Fibroblast of lung (primary cell): ENCODE results near the gene ARRDC2. TPM values are rescaled to one million over a fixed set of nuclear protein-coding genes. Genes with fewer than 3 reads are reported as not detected.

Experiments
- DNase-seq, 2 donors: peaks; one replicate each; pipeline versions ENCODE4 v3.0.0 to v3.0.0-alpha.2; 2010; ENCODE audit warnings: low read depth in 2 of 2
- H2AFZ ChIP-seq: 2 replicates; pipeline ENCODE4 v1.5.1; 2012; ENCODE audit warnings: low read length, control low read depth, inconsistent platforms
- H3K27ac ChIP-seq: 2 replicates; pipeline ENCODE4 v1.5.1; 2011; ENCODE audit warnings: low read length, control low read depth; ENCODE audit not compliant: insufficient read depth
- H3K27me3 ChIP-seq: 2 replicates; pipeline ENCODE4 v1.5.1; 2011; ENCODE audit warnings: mild to moderate bottlenecking, low read length; ENCODE audit not compliant: control insufficient read depth, insufficient read depth
- H3K36me3 ChIP-seq: 2 replicates; pipeline ENCODE4 v1.5.1; 2011; ENCODE audit warnings: low read length; ENCODE audit not compliant: control insufficient read depth, insufficient read depth
- H3K4me1 ChIP-seq: 2 replicates; pipeline ENCODE4 v1.5.1; 2011; ENCODE audit warnings: low read length; ENCODE audit not compliant: control insufficient read depth, insufficient read depth; ENCODE audit errors: extremely low read depth
- H3K4me2 ChIP-seq: 2 replicates; pipeline ENCODE4 v1.5.1; 2011; ENCODE audit warnings: low read length, control low read depth; ENCODE audit not compliant: insufficient read depth; ENCODE audit errors: extremely low read depth
- H3K4me3 ChIP-seq, 4 experiments: fragments of 200-600 bp in 1 of 4; sonication (generic) in 1 of 4; replicated peaks in 1 of 4; 2 replicates each; pipeline ENCODE4 v1.5.1; 2011 to 2016; ENCODE audit warnings: low read length in 4 of 4, low read depth in 3 of 4, mild to moderate bottlenecking in 3 of 4, control low read depth in 2 of 4, inconsistent platforms in 1 of 4, mixed read lengths in 1 of 4; ENCODE audit not compliant: insufficient read depth in 1 of 4; ENCODE audit errors: control extremely low read depth in 1 of 4
- H3K79me2 ChIP-seq: 2 replicates; pipeline ENCODE4 v1.5.1; 2012; ENCODE audit warnings: mild to moderate bottlenecking, low read length, inconsistent platforms; ENCODE audit not compliant: control insufficient read depth, insufficient read depth
- H3K9ac ChIP-seq: 2 replicates; pipeline ENCODE4 v1.5.1; 2011; ENCODE audit warnings: mild to moderate bottlenecking, low read length, control low read depth; ENCODE audit not compliant: insufficient read depth
- H3K9me3 ChIP-seq: 2 replicates; pipeline ENCODE4 v1.5.1; 2012; ENCODE audit warnings: low read depth, low read length; ENCODE audit not compliant: control insufficient read depth, insufficient read depth
- H4K20me1 ChIP-seq: 2 replicates; pipeline ENCODE4 v1.5.1; 2011; ENCODE audit warnings: low read length; ENCODE audit not compliant: control insufficient read depth, insufficient read depth; ENCODE audit errors: extremely low read depth
- EZH2 ChIP-seq: IDR thresholded peaks from 2 replicates; pipeline ENCODE4 v1.5.1; 2012; ENCODE audit warnings: low read length, control low read depth, mild to moderate bottlenecking; ENCODE audit errors: missing control alignments
- polyA plus RNA-seq, 2 donors: library from polyadenylated mRNA; depleted of rRNA in 1 of 2; stranded (reverse) in 1 of 2; unstranded in 1 of 2; fragments of >200 nt; gene quantifications; 2 replicates each; pipeline ENCODE4 v1.2.1, GENCODE V29; 2011 to 2012; ENCODE audit warnings: missing spikeins in 1 of 2
- total RNA-seq: library from RNA; depleted of rRNA; stranded (reverse); fragments of >200 nt; gene quantifications from 2 replicates; pipeline ENCODE4 v1.2.1, GENCODE V29; 2014
- TF ChIP-seq, protein P1 (sequence below), 2 donors: IDR thresholded peaks in 1 of 2; conservative IDR thresholded peaks in 1 of 2; 1 replicate in 1 of 2; 2 replicates in 1 of 2; pipeline ENCODE4 v1.5.1; 2011 to 2012; ENCODE audit warnings: low read length in 2 of 2, control low read depth in 1 of 2, inconsistent platforms in 1 of 2, low read depth in 1 of 2, mild to moderate bottlenecking in 1 of 2

ARRDC2 gene
- total and polyA plus RNA-seq, 2 donors (not counting 1 experiment from before 2014, with no cell fraction given): 3.0 to 9.1 TPM

DNA sequence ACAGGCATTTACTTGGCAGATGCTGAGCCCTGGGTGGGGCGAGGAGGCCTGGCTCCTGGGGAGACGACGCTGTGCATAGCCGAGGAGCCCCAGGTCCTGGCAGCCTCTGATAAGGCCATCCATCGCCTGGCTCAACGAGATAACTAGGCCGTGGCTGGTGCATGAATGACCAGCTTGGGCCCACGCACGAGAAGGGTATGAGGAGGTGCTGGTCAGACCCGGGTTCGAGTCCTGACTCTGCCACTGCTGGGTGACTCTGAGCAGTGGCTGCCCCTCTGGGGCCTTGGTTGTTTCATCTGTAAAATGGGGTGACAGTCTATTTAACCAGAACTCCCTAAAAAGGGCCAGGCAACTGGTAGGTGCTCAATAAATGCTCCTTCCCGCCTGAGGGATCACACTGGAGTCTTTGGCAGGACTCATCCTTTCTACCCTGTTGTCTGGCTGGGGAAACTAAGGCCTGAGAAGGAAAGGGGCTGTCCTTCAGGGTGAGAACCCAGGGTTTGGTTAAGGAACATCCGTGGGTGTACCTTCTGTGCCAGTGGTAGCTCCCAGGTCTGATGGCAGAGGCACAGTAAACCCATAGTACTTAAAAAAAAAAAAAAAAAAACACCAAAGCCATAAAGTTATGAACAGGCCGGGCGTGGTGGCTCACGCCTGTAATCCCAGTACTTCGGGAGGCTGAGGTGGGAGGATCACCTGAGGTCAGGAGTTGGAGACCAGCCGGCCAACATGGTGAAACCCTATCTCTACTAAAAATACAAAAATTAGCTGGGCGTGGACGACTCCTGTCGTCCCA is 8.1 kb upstream of the ARRDC2 start:
- Histone ChIP-seq H4K20me1 (no peaks in the 10 kb centered on the region), H3K9ac (no peak overlapping the region), H3K27me3 (no peaks in the 10 kb centered on the region), H2AFZ (no peak overlapping the region), H3K4me3 (no peak overlapping the region), H3K4me2 (no peak overlapping the region), H3K79me2 (no peaks in the 10 kb centered on the region), H3K9me3 (no peaks in the 10 kb centered on the region), H3K36me3 (no peaks in the 10 kb centered on the region), H3K27ac (no peak overlapping the region), H3K4me1 (peaks cover 2% of the 10 kb centered on the region)
- DNase-seq: no peak
- no peak for TF ChIP-seq EZH2
- TF ChIP-seq, protein P1, sequence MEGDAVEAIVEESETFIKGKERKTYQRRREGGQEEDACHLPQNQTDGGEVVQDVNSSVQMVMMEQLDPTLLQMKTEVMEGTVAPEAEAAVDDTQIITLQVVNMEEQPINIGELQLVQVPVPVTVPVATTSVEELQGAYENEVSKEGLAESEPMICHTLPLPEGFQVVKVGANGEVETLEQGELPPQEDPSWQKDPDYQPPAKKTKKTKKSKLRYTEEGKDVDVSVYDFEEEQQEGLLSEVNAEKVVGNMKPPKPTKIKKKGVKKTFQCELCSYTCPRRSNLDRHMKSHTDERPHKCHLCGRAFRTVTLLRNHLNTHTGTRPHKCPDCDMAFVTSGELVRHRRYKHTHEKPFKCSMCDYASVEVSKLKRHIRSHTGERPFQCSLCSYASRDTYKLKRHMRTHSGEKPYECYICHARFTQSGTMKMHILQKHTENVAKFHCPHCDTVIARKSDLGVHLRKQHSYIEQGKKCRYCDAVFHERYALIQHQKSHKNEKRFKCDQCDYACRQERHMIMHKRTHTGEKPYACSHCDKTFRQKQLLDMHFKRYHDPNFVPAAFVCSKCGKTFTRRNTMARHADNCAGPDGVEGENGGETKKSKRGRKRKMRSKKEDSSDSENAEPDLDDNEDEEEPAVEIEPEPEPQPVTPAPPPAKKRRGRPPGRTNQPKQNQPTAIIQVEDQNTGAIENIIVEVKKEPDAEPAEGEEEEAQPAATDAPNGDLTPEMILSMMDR (conservative IDR thresholded peaks at IDR 0.05 in 1 of 2, IDR thresholded peaks at IDR 0.05 in 1 of 2; ENCODE audit: low read depth in 1 of 2, low read length in 2 of 2): no peak

DNA sequence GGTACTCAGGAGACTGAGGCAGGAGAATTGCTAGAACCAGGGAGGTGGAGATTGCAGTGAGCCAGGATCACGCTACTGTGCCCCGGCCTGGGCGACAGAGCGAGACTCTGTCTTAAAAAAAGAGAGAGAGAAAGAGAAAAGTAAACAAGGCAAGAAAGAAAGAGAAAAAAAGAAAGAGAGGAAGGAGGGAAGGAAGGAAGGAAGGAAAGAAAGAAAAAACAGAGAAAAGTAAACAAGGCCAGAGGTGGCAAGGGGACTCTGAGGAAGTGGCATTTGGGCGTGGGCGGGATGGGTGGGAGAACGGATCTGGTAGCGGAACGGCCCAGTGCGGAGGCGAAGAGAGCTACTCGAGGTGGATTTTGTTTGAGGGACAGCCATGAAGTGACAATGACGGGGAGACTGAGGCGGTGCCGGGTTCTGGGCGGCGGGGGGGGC is 7.5 kb upstream of the ARRDC2 start:
- H3K9me3 ChIP-seq: no peaks in the 10 kb centered on the region
- TF ChIP-seq, protein P1 (conservative IDR thresholded peaks at IDR 0.05 in 1 of 2, IDR thresholded peaks at IDR 0.05 in 1 of 2; ENCODE audit: low read depth in 1 of 2, low read length in 2 of 2): no peak
- TF ChIP-seq EZH2: no peak
- peak overlapping the region; percentile 63 for H3K27ac ChIP-seq
- H3K9ac ChIP-seq: peak overlapping the region; percentile 74
- peak overlapping the region; percentile 70 for H3K4me2 ChIP-seq
- no peaks in the 10 kb centered on the region for H3K27me3 ChIP-seq
- peaks cover 2% of the 10 kb centered on the region for H3K4me1 ChIP-seq
- no peak overlapping the region for H2AFZ ChIP-seq
- H3K36me3 ChIP-seq: no peaks in the 10 kb centered on the region
- no peaks in the 10 kb centered on the region for H3K79me2 ChIP-seq
- H3K4me3 ChIP-seq: peak overlapping the region in 1 of 4 experiments; percentile 69
- no peak for DNase-seq
- no peaks in the 10 kb centered on the region for H4K20me1 ChIP-seq

DNA sequence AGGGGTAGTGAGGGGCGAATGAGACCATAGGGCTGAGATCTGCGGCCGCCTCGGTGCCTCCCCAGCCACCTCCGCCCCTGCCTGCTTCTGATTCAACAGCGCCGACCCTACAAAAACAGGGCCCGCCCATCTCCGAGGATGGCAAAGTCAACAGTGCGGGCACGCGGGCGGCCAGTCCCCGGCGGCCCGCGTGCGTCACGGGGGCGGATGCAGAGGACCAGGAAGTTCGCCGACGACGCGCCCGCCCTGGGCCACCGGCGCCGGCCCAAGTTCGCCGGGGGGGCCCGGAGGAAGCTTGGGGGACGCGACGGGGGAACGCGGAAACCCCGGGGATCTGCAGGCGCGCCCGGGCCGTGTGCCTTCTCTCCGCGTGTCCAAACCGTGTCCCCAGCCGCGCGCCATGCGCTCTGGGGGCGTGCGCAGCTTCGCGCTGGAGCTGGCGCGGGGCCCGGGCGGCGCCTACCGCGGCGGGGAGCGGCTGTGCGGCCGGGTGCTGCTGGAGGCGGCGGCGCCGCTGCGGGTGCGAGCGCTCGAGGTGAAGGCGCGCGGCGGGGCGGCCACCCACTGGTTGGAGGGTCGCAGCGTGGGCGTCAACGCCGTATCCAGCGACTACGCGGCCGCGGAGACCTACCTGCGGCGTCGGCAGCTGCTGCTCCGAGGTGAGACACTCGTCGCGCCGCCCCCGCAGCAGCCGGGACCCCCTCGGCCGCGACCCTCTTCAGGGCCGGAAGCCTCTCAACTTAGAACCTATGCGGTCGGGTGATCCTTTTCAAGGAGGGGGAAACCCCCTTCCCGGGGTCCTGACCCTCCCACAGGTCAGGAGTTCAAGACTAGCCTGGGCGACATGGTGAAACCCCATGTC is 6.8 kb upstream of the ARRDC2 start:
- TF ChIP-seq EZH2: no peak
- TF ChIP-seq, protein P1 (conservative IDR thresholded peaks at IDR 0.05 in 1 of 2, IDR thresholded peaks at IDR 0.05 in 1 of 2; ENCODE audit: low read depth in 1 of 2, low read length in 2 of 2): no peak
- Histone ChIP-seq H3K27ac (peak overlapping the region; percentile 63), H3K4me2 (peak overlapping the region; percentile 70), H3K4me1 (peaks cover 2% of the 10 kb centered on the region), H3K27me3 (no peaks in the 10 kb centered on the region), H3K79me2 (no peaks in the 10 kb centered on the region), H2AFZ (peak overlapping the region; percentile 44), H3K36me3 (no peaks in the 10 kb centered on the region), H3K4me3 (peak overlapping the region; percentile 48 to 69 (median 57)), H3K9me3 (no peaks in the 10 kb centered on the region), H4K20me1 (no peaks in the 10 kb centered on the region), H3K9ac (peak overlapping the region; percentile 74)
- peak; percentile 80 to 82 for DNase-seq
